GM19395 (cell line): Measurements from ENCODE around the gene SEC22A.
"Not testable (repeated sequence)": the region's sequence is repeated elsewhere in the genome, so short reads cannot be mapped to it uniquely, and the experiment has no call there.

Experiments used
- ATAC-seq: cut with Tn5 transposase; IDR thresholded peaks from one replicate; pipeline ENCODE4 v1.9.1; 2021; ENCODE audit warnings: mild to moderate bottlenecking, moderate library complexity; ENCODE audit not compliant: unreplicated experiment

SEC22A gene

GRCh38 chr3:123169930-123170329 is 31.8 kb upstream of the SEC22A start:
- ATAC-seq, result no peak

GRCh38 chr3:123180791-123181190 is 21.0 kb upstream of the SEC22A start:
- ATAC-seq, result no peak

- ATAC-seq, result no peak
Measured at GRCh38 chr3:123186695-123187094, 15.0 kb upstream of the SEC22A start.

GRCh38 chr3:123188058-123188457 is 13.7 kb upstream of the SEC22A start:
- no peak for ATAC-seq

GRCh38 chr3:123193448-123194101 is 8.2 kb upstream of the SEC22A start:
- no peak for ATAC-seq

DNA sequence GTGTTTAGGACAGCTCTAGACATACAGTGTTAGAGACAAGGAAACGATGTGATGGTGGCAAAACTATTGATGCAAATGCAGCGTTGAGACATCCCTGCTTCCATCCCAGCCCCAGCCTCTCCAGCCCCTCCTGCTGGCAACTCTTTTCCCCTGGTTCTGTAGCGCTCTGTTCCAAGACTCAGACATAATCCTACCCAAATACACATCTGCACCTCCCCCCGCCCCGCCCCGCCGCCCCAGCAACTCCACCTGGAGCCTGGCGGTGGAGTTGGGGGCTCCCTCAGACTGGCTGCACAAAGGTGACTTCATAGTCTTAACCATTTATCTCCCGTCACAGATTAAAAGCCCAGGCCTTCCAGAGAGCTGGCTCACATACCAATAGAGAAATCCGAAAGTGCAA is 7.2 kb upstream of the SEC22A start:
- no peak for ATAC-seq

DNA sequence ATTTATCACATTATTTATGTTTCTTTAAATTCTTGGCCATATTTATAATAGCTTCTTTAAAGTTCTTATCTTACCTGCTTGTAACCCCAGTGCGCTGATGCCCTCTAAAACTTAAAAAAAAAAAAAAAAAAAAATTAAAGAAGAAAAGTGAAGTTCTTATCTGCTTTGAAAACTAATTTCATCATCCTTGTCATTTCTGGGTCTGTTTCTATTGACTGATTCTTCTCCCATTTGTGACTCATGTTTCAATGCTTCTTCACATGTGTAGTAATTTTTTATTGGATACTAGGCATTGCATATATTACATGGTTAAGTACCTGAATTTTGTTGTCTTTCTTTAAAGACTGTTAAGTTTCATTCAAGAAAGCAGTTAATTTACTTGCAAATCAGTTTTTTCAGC is 3.4 kb upstream of the SEC22A start:
- no peak for ATAC-seq

- ATAC-seq, result no peak
Measured at GRCh38 chr3:123201223-123201556, 553 bp upstream of the SEC22A start.

GRCh38 chr3:123202451-123202850 is 708 bp downstream of the SEC22A start:
- no peak for ATAC-seq

DNA sequence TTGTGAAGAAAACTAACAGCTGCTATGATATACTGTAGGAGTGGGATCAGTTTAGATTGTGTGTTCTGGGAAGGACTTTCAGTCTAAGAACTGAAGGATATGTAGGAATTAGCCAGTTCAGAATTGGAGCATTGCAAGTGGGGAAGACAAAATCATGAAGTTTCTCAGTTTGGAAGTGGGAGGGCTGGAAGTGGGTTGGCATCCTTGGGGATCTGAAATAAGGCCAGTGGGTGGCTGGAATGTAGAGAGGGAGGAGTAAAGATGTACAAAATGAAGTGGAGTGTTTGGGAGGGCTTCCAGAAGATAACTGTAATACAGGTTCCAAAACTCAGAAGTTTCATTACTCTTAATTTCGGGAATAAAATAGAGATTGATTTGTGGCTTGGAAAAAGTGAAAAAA is 17.2 kb downstream of the SEC22A start:
- ATAC-seq, result no peak

DNA sequence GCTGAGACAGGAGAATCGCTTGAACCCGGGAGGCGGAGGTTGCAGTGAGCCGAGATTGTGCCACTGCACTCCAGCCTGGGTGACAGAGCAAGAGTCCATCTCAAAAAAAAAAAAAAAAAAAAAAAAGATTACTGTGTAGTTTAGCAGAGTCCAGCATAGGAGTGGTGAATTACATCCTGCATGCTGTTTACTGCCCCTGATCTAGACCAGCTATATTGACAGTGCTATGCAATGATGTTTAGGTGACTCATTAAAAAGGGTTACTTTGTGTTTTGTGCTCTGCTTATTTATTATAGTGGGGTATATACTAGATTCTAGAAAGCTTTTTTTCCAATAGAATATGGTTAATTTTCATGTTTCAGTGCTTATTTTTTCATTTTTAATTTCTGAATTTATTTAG is 19.6 kb downstream of the SEC22A start:
- not testable (repeated sequence) for ATAC-seq

- no peak for ATAC-seq
Measured at GRCh38 chr3:123225016-123225415, 23.3 kb downstream of the SEC22A start.

GRCh38 chr3:123226549-123226948 is 24.8 kb downstream of the SEC22A start:
- no peak for ATAC-seq

DNA sequence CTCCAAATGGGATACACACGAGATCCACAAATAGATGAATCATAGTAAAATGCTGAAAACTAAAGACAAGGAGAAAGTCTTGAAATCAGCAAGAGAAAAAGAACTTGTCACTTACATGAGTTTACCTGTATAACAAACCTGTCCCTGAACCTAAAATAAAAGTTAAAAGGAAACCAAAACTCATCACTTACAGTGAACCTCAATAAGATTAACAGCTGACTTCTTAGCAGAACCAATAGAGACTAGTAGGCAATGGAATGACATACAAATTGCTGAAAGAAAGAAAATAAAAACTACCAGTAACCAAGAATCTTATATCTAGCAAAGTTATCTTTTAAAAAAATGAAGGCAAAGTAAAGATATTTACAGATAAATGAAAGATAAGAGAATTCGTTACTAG is 27.4 kb downstream of the SEC22A start:
- no peak for ATAC-seq

GRCh38 chr3:123236902-123237301 is 35.2 kb downstream of the SEC22A start:
- ATAC-seq, result no peak

- not testable (repeated sequence) for ATAC-seq
Measured at GRCh38 chr3:123239186-123239585, 37.4 kb downstream of the SEC22A start.

GRCh38 chr3:123239756-123240155 is 38.0 kb downstream of the SEC22A start:
- no peak for ATAC-seq

DNA sequence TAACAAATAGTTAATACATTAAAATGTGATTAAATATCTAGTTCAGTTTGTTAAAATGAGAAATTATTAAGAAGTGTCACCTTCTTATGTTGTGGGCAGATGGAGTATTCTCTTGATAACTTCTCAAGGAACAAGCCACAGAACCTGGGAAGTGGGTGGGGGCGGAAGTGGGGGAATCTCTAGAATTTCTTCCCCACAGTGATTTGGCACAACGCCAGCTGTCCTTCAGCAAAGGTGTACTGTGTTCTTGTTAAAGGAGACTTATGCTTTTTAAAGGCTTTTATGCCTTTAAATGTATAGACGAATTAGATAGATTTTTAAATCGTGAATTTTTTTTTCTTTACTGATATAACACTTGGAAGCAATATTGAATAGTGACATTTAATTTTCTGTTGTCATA is 42.4 kb downstream of the SEC22A start:
- ATAC-seq, result no peak

DNA sequence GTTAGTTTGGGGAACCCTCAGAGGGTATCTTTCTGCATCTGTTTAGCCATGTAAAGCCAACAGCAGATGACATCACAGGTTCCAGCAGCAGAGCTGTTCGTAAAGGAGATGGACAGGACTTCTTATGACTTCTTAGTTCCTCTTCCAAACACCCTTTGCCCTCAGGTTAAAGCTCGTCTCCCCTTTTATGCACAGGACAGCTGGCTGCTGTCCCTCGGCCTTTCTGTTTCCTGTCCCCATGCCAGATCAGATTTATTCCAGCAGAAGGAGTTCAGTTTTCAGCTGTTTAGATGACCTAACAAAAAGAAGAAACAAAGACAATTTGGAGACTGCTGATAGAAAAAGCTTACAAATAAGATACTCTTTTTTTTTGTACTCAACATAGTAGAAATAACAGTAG is 45.1 kb downstream of the SEC22A start:
- ATAC-seq, result no peak

DNA sequence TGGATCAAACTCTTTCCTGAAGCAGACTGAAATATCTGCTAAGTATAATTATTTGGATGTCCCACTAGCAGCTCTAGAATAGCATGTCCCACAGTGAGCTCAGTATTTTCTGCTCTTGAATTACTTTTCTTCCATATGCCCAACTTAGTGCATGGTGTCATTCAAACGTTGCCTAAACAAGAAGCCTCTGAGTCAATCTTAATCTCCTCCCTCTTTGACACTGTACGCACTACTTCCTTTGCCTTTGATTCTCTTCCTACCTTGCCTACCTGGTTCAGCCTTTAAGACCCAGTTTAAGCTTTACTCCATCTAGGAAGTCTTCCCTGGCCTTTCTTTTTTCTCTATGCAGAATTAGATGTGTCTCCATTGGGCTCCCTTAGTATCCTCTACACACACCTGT is 54.5 kb downstream of the SEC22A start:
- no peak for ATAC-seq

GRCh38 chr3:123258359-123258758 is 56.6 kb downstream of the SEC22A start:
- ATAC-seq, result no peak

GRCh38 chr3:123258811-123259420 is 57.2 kb downstream of the SEC22A start:
- no peak for ATAC-seq

DNA sequence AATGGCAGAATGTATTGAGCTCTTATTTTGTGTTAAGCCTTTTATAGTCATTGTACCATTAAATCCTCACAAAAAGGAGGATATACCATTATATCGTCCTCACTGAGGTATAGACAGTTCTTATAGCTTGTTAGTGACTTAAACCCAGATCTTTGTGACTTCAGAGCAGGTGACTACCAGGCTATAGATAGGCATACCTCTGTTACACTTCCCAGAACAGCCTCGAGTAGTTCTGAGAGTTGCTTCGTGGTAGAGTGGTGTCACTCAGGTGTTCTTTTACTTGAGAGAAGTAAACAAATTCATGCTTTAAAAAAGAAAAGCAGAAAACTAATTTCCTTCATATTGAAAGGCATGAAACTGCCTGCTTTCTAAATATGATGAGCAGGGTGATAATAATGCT is 59.9 kb downstream of the SEC22A start:
- ATAC-seq, result no peak
